Vagina (tissue), 2 donors: ENCODE results near the gene SLC18B1. TPM values are rescaled to one million over a fixed set of nuclear protein-coding genes. Genes with fewer than 3 reads are reported as not detected.

Source experiments
- DNase-seq, 2 donors: peaks; one replicate each; pipeline ENCODE4 v3.0.0-alpha.2; 2017; ENCODE audit errors: extremely low spot score in 2 of 2
- H3K27ac ChIP-seq: fragments of 200-600 bp; sonication (generic); one replicate; pipeline ENCODE4 v1.5.1; 2019
- H3K27me3 ChIP-seq: fragments of 200-600 bp; sonication (generic); one replicate; pipeline ENCODE4 v1.5.1; 2019
- H3K36me3 ChIP-seq, 2 donors: fragments of 200-600 bp; sonication (generic); one replicate each; pipeline ENCODE4 v1.5.1; 2017 to 2019
- H3K4me1 ChIP-seq: fragments of 200-600 bp; sonication (generic); one replicate; pipeline ENCODE4 v1.5.1; 2019
- H3K4me3 ChIP-seq, 2 donors: fragments of 200-600 bp; sonication (generic); 1 replicate in 1 of 2; 2 replicates in 1 of 2; pipeline ENCODE4 v1.5.1; 2016 to 2019
- H3K9me3 ChIP-seq: fragments of 200-600 bp; sonication (generic); one replicate; pipeline ENCODE4 v1.5.1; 2019
- CTCF ChIP-seq, 3 experiments: fragments of 450-650 bp in 2 of 3; fragments of 200-600 bp in 1 of 3; sonication (generic) in 1 of 3; IDR thresholded peaks; one replicate each; pipeline ENCODE4 v1.5.1; 2017 to 2019; ENCODE audit warnings: antibody characterized with exemption in 3 of 3, mild to moderate bottlenecking in 2 of 3, moderate library complexity in 2 of 3
- POLR2A ChIP-seq, 2 donors: fragments of 450-650 bp; IDR thresholded peaks; one replicate each; pipeline ENCODE4 v1.6.1; 2017; ENCODE audit warnings: antibody characterized with exemption in 2 of 2, mild to moderate bottlenecking in 2 of 2, moderate library complexity in 2 of 2
- POLR2AphosphoS5 ChIP-seq, 2 donors: sonication (generic); formaldehyde crosslinking; IDR thresholded peaks; one replicate each; pipeline ENCODE4 v1.9.0; 2017; ENCODE audit warnings: antibody characterized with exemption in 2 of 2, mild to moderate bottlenecking in 2 of 2, low read depth in 1 of 2; ENCODE audit not compliant: insufficient read depth in 1 of 2
- intact Hi-C: fragments of 100-400 bp; cut with DNase I; formaldehyde crosslinking; loops from one replicate; pipeline ENCODE4 v1.15.1; 2023
- total RNA-seq: library from RNA; depleted of rRNA; stranded (reverse); fragments of >200 nt; gene quantifications from one replicate; pipeline ENCODE4 v1.2.3, GENCODE V29; 2016

Gene SLC18B1
- total RNA-seq, 1 donor from 2014 or later = 6.4 TPM

- TF ChIP-seq CTCF (IDR thresholded peaks at IDR 0.05) (no peak), POLR2A (IDR thresholded peaks at IDR 0.05) (no peak), POLR2AphosphoS5 (IDR thresholded peaks at IDR 0.05; ENCODE audit: insufficient read depth in 1 of 2, low read depth in 1 of 2) (no peak)
- intact Hi-C loops = no loop called here
- Histone ChIP-seq H3K4me1 (no peaks in the 10 kb centered on the region), H3K36me3 (no peaks in the 10 kb centered on the region), H3K27ac (no peak overlapping the region), H3K9me3 (no peaks in the 10 kb centered on the region), H3K27me3 (no peaks in the 10 kb centered on the region), H3K4me3 (no peak overlapping the region)
- DNase-seq = no peak
Measured at GRCh38 chr6:132748446-132748845, 50.0 kb downstream of the SLC18B1 start.

DNA sequence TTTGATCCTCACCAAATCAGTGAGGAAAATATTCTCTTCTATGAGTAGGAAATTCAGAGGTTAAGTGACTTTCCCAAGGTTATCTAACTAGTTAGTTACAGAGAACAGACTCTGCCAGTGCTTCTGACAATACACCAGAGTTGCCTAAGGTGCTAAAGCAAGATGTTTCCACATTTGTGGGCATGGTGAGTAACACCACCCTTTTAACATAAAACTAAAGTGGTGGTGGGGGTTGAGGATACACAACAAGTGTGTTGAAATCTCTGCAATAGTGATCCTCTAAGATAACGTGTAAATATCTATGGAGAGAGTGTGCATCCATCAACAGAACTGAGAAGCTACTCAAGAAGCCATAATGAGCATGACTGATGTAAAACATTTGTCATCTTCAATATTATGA lies 52.4 kb downstream of the SLC18B1 start:
- TF ChIP-seq POLR2A (IDR thresholded peaks at IDR 0.05) (no peak), CTCF (IDR thresholded peaks at IDR 0.05) (no peak), POLR2AphosphoS5 (IDR thresholded peaks at IDR 0.05; ENCODE audit: insufficient read depth in 1 of 2, low read depth in 1 of 2) (no peak)
- intact Hi-C loops = no loop called here
- Histone ChIP-seq H3K27ac (no peak overlapping the region), H3K27me3 (no peaks in the 10 kb centered on the region), H3K4me3 (no peak overlapping the region), H3K36me3 (no peaks in the 10 kb centered on the region), H3K9me3 (no peaks in the 10 kb centered on the region), H3K4me1 (no peaks in the 10 kb centered on the region)
- no peak for DNase-seq

DNA sequence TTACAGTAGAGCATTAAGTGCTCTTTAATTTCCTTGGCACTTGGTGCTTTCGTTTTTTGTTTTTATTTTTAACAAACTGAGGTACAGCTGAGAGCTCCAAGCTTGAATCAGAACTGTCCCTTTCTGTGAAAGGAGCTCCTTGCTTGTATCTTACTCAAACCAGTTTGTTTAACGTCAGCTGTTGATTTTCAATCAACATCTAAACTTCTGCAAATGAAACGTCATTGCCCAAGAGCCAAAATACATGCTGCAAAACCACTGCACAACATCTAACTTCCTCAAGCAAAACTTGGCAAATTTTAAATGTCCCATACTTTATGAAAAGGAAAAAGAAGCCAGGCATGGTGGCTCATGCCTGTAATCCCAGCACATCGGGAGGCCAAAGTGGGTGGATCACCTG lies 55.9 kb downstream of the SLC18B1 start:
- Histone ChIP-seq H3K9me3 (no peaks in the 10 kb centered on the region), H3K36me3 (no peaks in the 10 kb centered on the region), H3K27ac (no peak overlapping the region), H3K4me1 (no peaks in the 10 kb centered on the region), H3K4me3 (no peak overlapping the region), H3K27me3 (no peaks in the 10 kb centered on the region)
- intact Hi-C loops = no loop called here
- DNase-seq = no peak
- no peak for TF ChIP-seq POLR2A (IDR thresholded peaks at IDR 0.05)
- no peak for TF ChIP-seq CTCF (IDR thresholded peaks at IDR 0.05)
- TF ChIP-seq POLR2AphosphoS5 (IDR thresholded peaks at IDR 0.05; ENCODE audit: insufficient read depth in 1 of 2, low read depth in 1 of 2) = no peak

- intact Hi-C loops = no loop called here
- TF ChIP-seq POLR2A (IDR thresholded peaks at IDR 0.05) (no peak), POLR2AphosphoS5 (IDR thresholded peaks at IDR 0.05; ENCODE audit: insufficient read depth in 1 of 2, low read depth in 1 of 2) (no peak), CTCF (IDR thresholded peaks at IDR 0.05) (no peak)
- Histone ChIP-seq H3K27ac (no peak overlapping the region), H3K9me3 (no peaks in the 10 kb centered on the region), H3K27me3 (no peaks in the 10 kb centered on the region), H3K36me3 (no peaks in the 10 kb centered on the region), H3K4me1 (no peaks in the 10 kb centered on the region), H3K4me3 (no peak overlapping the region)
- DNase-seq = no peak
Measured at GRCh38 chr6:132741281-132741680, 57.2 kb downstream of the SLC18B1 start.

GRCh38 chr6:132736239-132736638 lies 62.2 kb downstream of the SLC18B1 start:
- no peak for TF ChIP-seq POLR2AphosphoS5 (IDR thresholded peaks at IDR 0.05; ENCODE audit: insufficient read depth in 1 of 2, low read depth in 1 of 2)
- no peak for TF ChIP-seq CTCF (IDR thresholded peaks at IDR 0.05)
- Histone ChIP-seq H3K4me3 (no peak overlapping the region), H3K9me3 (no peaks in the 10 kb centered on the region), H3K27ac (no peak overlapping the region), H3K4me1 (no peaks in the 10 kb centered on the region), H3K36me3 (no peaks in the 10 kb centered on the region), H3K27me3 (no peaks in the 10 kb centered on the region)
- intact Hi-C loops = no loop called here
- DNase-seq = no peak
